ENCODE data around the gene VWA3A. TPM values are rescaled to one million over a fixed set of nuclear protein-coding genes. Genes with fewer than 3 reads are reported as not detected.
"Not testable (repeated sequence)": the region's sequence is repeated elsewhere in the genome, so short reads cannot be mapped to it uniquely, and the experiment has no call there.

Gene VWA3A
- total RNA-seq, 1 donor from 2014 or later, result 0.98 TPM

DNA sequence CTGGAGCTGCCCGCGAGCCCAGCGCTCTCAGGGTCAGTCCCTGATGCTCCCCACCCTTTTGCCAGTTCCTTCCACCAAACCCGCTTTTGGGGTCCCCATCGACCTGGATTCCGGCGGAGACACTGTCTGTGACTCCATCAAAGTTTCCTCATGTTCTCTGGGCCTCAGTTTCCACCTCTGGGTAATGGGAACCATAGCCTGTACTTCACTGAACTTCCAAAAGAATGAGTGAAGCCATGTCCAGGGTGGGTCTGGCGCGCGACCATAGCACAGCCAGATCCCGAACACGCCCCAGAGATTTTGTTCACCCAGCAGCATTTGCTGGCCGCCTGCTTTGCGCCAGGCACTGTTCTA lies 70.3 kb downstream of the VWA3A start:
- no peak overlapping the region for H3K4me3 Mint-ChIP-seq (ENCODE audit: low read depth)
- TF ChIP-seq, protein P1, sequence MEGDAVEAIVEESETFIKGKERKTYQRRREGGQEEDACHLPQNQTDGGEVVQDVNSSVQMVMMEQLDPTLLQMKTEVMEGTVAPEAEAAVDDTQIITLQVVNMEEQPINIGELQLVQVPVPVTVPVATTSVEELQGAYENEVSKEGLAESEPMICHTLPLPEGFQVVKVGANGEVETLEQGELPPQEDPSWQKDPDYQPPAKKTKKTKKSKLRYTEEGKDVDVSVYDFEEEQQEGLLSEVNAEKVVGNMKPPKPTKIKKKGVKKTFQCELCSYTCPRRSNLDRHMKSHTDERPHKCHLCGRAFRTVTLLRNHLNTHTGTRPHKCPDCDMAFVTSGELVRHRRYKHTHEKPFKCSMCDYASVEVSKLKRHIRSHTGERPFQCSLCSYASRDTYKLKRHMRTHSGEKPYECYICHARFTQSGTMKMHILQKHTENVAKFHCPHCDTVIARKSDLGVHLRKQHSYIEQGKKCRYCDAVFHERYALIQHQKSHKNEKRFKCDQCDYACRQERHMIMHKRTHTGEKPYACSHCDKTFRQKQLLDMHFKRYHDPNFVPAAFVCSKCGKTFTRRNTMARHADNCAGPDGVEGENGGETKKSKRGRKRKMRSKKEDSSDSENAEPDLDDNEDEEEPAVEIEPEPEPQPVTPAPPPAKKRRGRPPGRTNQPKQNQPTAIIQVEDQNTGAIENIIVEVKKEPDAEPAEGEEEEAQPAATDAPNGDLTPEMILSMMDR (IDR thresholded peaks at IDR 0.05; ENCODE audit: unreplicated experiment), result no peak
- no peaks in the 10 kb centered on the region for H3K4me1 Mint-ChIP-seq (ENCODE audit: low read depth)
- H3K27ac Mint-ChIP-seq, result no peak overlapping the region
- DNase-seq (ENCODE audit: low spot score, unreplicated experiment), result no peak
- peaks cover 41% of the 10 kb centered on the region for H3K27me3 Mint-ChIP-seq
- no peaks in the 10 kb centered on the region for H3K36me3 Mint-ChIP-seq (ENCODE audit: insufficient read depth)
- H3K9me3 Mint-ChIP-seq (ENCODE audit: low read depth), result no peaks in the 10 kb centered on the region

DNA sequence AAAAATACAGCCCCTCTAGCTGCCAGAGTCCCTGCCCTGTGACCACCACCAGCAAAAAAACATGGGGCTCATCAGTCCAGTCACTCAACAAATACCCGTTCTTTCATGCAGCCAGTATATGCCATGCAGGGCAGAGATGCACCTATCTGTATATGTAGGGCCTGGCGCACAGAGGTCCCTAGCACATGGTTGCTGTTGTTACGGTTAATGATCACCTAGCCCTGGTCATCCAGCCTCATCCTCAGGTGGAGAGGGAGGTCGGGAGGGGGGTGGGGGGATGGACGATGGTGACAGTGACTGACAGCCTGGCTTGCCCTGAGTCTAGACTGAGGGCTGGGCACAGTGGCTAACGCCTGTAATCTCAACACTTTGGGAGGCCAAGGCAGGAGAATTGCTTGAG lies 71.5 kb downstream of the VWA3A start:
- no peaks in the 10 kb centered on the region for H3K9me3 Mint-ChIP-seq (ENCODE audit: low read depth)
- DNase-seq (ENCODE audit: low spot score, unreplicated experiment), result no peak
- no peak overlapping the region for H3K27ac Mint-ChIP-seq
- peaks cover 39% of the 10 kb centered on the region for H3K27me3 Mint-ChIP-seq
- H3K4me1 Mint-ChIP-seq (ENCODE audit: low read depth), result no peaks in the 10 kb centered on the region
- no peak overlapping the region for H3K4me3 Mint-ChIP-seq (ENCODE audit: low read depth)
- TF ChIP-seq, protein P1 (IDR thresholded peaks at IDR 0.05; ENCODE audit: unreplicated experiment), result no peak
- H3K36me3 Mint-ChIP-seq (ENCODE audit: insufficient read depth), result no peaks in the 10 kb centered on the region

DNA sequence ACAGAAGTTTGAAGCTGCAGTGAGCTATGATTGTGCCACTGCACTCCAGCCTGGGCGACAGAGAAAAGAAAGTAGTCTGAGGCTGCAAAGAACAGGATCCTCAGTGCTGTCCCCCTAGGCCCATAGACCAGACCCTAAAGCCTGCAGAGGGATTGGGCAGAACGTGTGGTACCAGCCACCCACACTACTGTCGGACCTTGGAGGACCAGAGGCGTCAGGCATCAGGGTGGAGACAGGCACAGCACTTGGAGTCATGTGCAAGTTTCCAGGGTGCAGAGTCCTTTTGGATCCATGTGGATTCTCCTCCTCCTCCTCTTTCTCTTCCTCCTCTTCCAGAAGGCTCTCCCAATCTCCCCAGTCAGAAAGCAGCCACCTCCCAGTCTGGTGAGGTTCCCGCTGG lies 72.1 kb downstream of the VWA3A start:
- H3K36me3 Mint-ChIP-seq (ENCODE audit: insufficient read depth), result no peaks in the 10 kb centered on the region
- peaks cover 36% of the 10 kb centered on the region for H3K27me3 Mint-ChIP-seq
- TF ChIP-seq, protein P1 (IDR thresholded peaks at IDR 0.05; ENCODE audit: unreplicated experiment), result no peak
- no peak overlapping the region for H3K4me3 Mint-ChIP-seq (ENCODE audit: low read depth)
- DNase-seq (ENCODE audit: low spot score, unreplicated experiment), result no peak
- H3K9me3 Mint-ChIP-seq (ENCODE audit: low read depth), result no peaks in the 10 kb centered on the region
- H3K27ac Mint-ChIP-seq, result no peak overlapping the region
- H3K4me1 Mint-ChIP-seq (ENCODE audit: low read depth), result no peaks in the 10 kb centered on the region

DNA sequence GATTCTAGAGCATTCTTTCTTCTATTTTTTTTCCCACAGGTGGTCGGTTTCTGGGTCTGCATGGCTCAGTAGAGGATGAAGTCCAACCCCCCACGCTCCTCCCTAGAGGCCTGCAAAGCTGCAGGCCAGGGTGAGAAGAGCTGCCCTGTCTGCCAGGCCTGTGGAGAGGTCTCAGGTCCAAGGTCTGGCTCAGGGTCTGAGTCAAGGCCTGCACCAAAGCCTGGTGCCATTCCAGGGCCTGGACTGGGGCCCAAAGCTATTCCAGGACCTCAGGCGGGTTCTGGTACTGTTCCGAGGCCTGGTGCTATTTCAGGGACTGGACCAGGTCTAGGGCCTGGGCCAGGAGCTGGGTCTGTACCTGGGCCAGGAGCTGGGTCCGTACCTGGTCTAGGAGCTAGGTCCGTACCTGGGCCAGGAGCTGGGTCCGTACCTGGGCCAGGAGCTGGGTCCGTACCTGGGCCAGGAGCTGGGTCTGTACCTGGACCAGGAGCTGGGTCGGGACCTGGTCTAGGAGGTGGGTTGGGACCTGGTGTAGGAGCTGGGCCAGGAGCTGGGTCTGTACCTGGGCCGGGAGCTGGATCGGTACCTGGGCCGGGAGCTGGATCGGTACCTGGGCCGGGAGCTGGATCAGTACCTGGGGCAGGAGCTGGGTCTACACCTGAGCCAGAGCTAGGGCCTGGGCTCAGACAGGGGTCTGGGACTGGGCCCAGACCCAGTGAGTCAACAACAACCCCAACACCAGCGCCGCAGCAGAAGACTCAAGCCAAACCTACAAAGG lies 73.4 kb downstream of the VWA3A start:
- H3K9me3 Mint-ChIP-seq (ENCODE audit: low read depth), result no peaks in the 10 kb centered on the region
- H3K36me3 Mint-ChIP-seq (ENCODE audit: insufficient read depth), result no peaks in the 10 kb centered on the region
- H3K4me3 Mint-ChIP-seq (ENCODE audit: low read depth), result no peak overlapping the region
- no peaks in the 10 kb centered on the region for H3K4me1 Mint-ChIP-seq (ENCODE audit: low read depth)
- TF ChIP-seq, protein P1 (IDR thresholded peaks at IDR 0.05; ENCODE audit: unreplicated experiment), result no peak
- DNase-seq (ENCODE audit: low spot score, unreplicated experiment), result no peak
- no peak overlapping the region for H3K27ac Mint-ChIP-seq
- H3K27me3 Mint-ChIP-seq, result peaks cover 24% of the 10 kb centered on the region

DNA sequence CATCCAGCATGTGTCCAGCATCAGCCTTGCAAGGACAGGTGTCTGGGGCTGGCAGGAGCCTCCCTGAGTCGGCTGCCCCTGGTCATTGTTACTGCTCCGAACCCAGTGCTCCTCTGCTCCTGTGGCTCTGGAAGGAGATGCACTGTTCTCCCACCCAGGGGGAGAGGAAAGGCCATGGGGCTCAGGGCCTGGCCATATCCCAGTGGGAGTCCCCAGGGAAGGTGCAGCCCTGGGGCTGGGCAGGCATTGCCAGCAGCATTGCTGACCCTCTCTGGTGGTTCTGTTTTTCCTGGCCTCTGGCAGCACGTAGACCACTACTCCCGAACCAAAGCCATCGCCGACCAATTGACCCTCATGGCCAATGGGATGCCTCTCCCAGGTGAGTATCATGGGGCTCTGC lies 79.6 kb downstream of the VWA3A start:
- H3K27me3 Mint-ChIP-seq, result no peaks in the 10 kb centered on the region

DNA sequence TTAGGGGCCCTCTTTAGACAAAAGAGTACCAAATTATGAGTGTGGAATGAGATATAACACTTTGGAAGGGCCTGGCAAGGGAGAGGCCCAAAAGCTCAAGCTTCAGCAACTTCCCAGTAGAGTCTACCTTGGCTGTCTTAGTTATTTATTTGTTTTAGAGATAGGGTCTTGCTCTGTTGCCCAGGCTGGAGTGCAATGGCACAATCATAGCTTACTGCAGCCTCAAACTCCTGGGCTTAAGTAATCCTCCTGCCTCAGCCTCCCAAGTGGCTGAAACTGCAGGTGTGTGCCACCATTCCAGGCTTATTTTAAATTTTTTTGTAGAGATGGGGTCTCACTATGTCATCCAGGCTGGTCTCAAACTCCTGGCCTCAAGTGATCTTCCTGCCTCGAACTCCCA lies 80.3 kb downstream of the VWA3A start:
- not testable (repeated sequence) for H3K36me3 Mint-ChIP-seq (ENCODE audit: insufficient read depth); H3K9me3 Mint-ChIP-seq (ENCODE audit: low read depth); H3K27ac Mint-ChIP-seq; H3K4me3 Mint-ChIP-seq (ENCODE audit: low read depth); H3K4me1 Mint-ChIP-seq (ENCODE audit: low read depth); H3K27me3 Mint-ChIP-seq; DNase-seq (ENCODE audit: low spot score, unreplicated experiment)

More for the DNA sequence above, 79.6 kb downstream of the VWA3A start:
- TF ChIP-seq, protein P1 (IDR thresholded peaks at IDR 0.05; ENCODE audit: unreplicated experiment), result no peak
- no peak overlapping the region for H3K4me3 Mint-ChIP-seq (ENCODE audit: low read depth)
- H3K4me1 Mint-ChIP-seq (ENCODE audit: low read depth), result no peaks in the 10 kb centered on the region
- no peak for DNase-seq (ENCODE audit: low spot score, unreplicated experiment)
- no peaks in the 10 kb centered on the region for H3K9me3 Mint-ChIP-seq (ENCODE audit: low read depth)
- no peaks in the 10 kb centered on the region for H3K36me3 Mint-ChIP-seq (ENCODE audit: insufficient read depth)
- no peak overlapping the region for H3K27ac Mint-ChIP-seq
